ENCODE measurements around the gene MADCAM1. TPM values are rescaled to one million over a fixed set of nuclear protein-coding genes. Genes with fewer than 3 reads are reported as not detected.

Gene MADCAM1
- total RNA-seq, 2 experiments from 2014 or later: 0.15 TPM; not detected in 1

GRCh38 chr19:459724-460511 is 36.4 kb upstream of the MADCAM1 start:
- Mint-ChIP-seq H3K27ac (no peak overlapping the region), H3K9me3 (peaks cover 3% of the 10 kb centered on the region), H3K4me3 (peak overlapping the region; percentile 27), H3K27me3 (peaks cover 19% of the 10 kb centered on the region), H3K4me1 (peaks cover 6% of the 10 kb centered on the region), H3K36me3 (ENCODE audit: low read depth) (no peaks in the 10 kb centered on the region)
- ChIA-PET POLR2A (no interaction called here), CTCF (no interaction called here)
- peak; percentile 7 for DNase-seq

- H3K4me1 Mint-ChIP-seq: peaks cover 6% of the 10 kb centered on the region
- POLR2A ChIA-PET: no interaction called here
- H3K27me3 Mint-ChIP-seq: peaks cover 19% of the 10 kb centered on the region
- H3K4me3 Mint-ChIP-seq: peak within 1 kb of the TSS; percentile 27
- no peak within 1 kb of the TSS for H3K27ac Mint-ChIP-seq
- no peaks in the 10 kb centered on the region for H3K36me3 Mint-ChIP-seq (ENCODE audit: low read depth)
- CTCF ChIA-PET: no interaction called here
- DNase-seq: no peak
- peaks cover 3% of the 10 kb centered on the region for H3K9me3 Mint-ChIP-seq
Observed at GRCh38 chr19:460877-461720, 35.2 kb upstream of the MADCAM1 start, which contains the start of gene SHC2. TSS of gene SHC2 (minus strand) at chr19:461033. CDS start at chr19:460996, 37 bp downstream.

- no peak for DNase-seq
- no peak overlapping the region for H3K27ac Mint-ChIP-seq
- peaks cover 3% of the 10 kb centered on the region for H3K9me3 Mint-ChIP-seq
- peaks cover 6% of the 10 kb centered on the region for H3K4me1 Mint-ChIP-seq
- ChIA-PET POLR2A (no interaction called here), CTCF (interaction anchor here (0.6 kb wide), 1 partner anchor 1796 kb away, joined by 3 read pairs; no protein-coding TSS in a partner anchor)
- no peaks in the 10 kb centered on the region for H3K36me3 Mint-ChIP-seq (ENCODE audit: low read depth)
- H3K4me3 Mint-ChIP-seq: no peak overlapping the region
- peaks cover 19% of the 10 kb centered on the region for H3K27me3 Mint-ChIP-seq
Observed at GRCh38 chr19:461721-462551, 34.4 kb upstream of the MADCAM1 start.

- Mint-ChIP-seq H3K4me1 (peaks cover 6% of the 10 kb centered on the region), H3K4me3 (no peak overlapping the region), H3K9me3 (peaks cover 3% of the 10 kb centered on the region), H3K27ac (no peak overlapping the region), H3K27me3 (peaks cover 19% of the 10 kb centered on the region), H3K36me3 (ENCODE audit: low read depth) (no peaks in the 10 kb centered on the region)
- ChIA-PET CTCF (interaction anchor here (0.6 kb wide), 1 partner anchor 51 kb away, joined by 3 read pairs; no protein-coding TSS in a partner anchor), POLR2A (no interaction called here)
- DNase-seq: no peak
Observed at GRCh38 chr19:463483-464207, 32.6 kb upstream of the MADCAM1 start.

- Mint-ChIP-seq H3K27me3 (peaks cover 19% of the 10 kb centered on the region), H3K4me1 (peaks cover 6% of the 10 kb centered on the region), H3K27ac (no peak overlapping the region), H3K9me3 (peaks cover 3% of the 10 kb centered on the region), H3K4me3 (no peak overlapping the region), H3K36me3 (ENCODE audit: low read depth) (no peaks in the 10 kb centered on the region)
- CTCF ChIA-PET: no interaction called here
- POLR2A ChIA-PET: no interaction called here
- DNase-seq: no peak
Observed at GRCh38 chr19:464208-464545, 32.1 kb upstream of the MADCAM1 start.

- H3K27me3 Mint-ChIP-seq: peaks cover 12% of the 10 kb centered on the region
- H3K9me3 Mint-ChIP-seq: peaks cover 3% of the 10 kb centered on the region
- H3K4me1 Mint-ChIP-seq: peaks cover 2% of the 10 kb centered on the region
- CTCF ChIA-PET: no interaction called here
- no peak overlapping the region for H3K4me3 Mint-ChIP-seq
- H3K36me3 Mint-ChIP-seq (ENCODE audit: low read depth): no peaks in the 10 kb centered on the region
- POLR2A ChIA-PET: no interaction called here
- H3K27ac Mint-ChIP-seq: no peak overlapping the region
- no peak for DNase-seq
Observed at GRCh38 chr19:465056-465816, 31.1 kb upstream of the MADCAM1 start.

- Mint-ChIP-seq H3K27me3 (peaks cover 3% of the 10 kb centered on the region), H3K4me3 (no peak overlapping the region), H3K9me3 (peaks cover 3% of the 10 kb centered on the region), H3K4me1 (no peaks in the 10 kb centered on the region), H3K36me3 (ENCODE audit: low read depth) (no peaks in the 10 kb centered on the region), H3K27ac (no peak overlapping the region)
- no peak for DNase-seq
- CTCF ChIA-PET: no interaction called here
- POLR2A ChIA-PET: no interaction called here
Observed at GRCh38 chr19:467554-467953, 28.7 kb upstream of the MADCAM1 start.

GRCh38 chr19:468587-469256 is 27.6 kb upstream of the MADCAM1 start:
- CTCF ChIA-PET: no interaction called here
- H3K27ac Mint-ChIP-seq: no peak overlapping the region
- peaks cover 3% of the 10 kb centered on the region for H3K9me3 Mint-ChIP-seq
- no peaks in the 10 kb centered on the region for H3K4me1 Mint-ChIP-seq
- H3K36me3 Mint-ChIP-seq (ENCODE audit: low read depth): no peaks in the 10 kb centered on the region
- no peaks in the 10 kb centered on the region for H3K27me3 Mint-ChIP-seq
- POLR2A ChIA-PET: no interaction called here
- no peak overlapping the region for H3K4me3 Mint-ChIP-seq
- no peak for DNase-seq

GRCh38 chr19:469833-470232 is 26.5 kb upstream of the MADCAM1 start:
- no peaks in the 10 kb centered on the region for H3K9me3 Mint-ChIP-seq
- no peaks in the 10 kb centered on the region for H3K36me3 Mint-ChIP-seq (ENCODE audit: low read depth)
- no peak overlapping the region for H3K27ac Mint-ChIP-seq
- DNase-seq: no peak
- no peaks in the 10 kb centered on the region for H3K27me3 Mint-ChIP-seq
- ChIA-PET POLR2A (no interaction called here), CTCF (no interaction called here)
- no peaks in the 10 kb centered on the region for H3K4me1 Mint-ChIP-seq
- H3K4me3 Mint-ChIP-seq: no peak overlapping the region

- CTCF ChIA-PET: no interaction called here
- H3K4me1 Mint-ChIP-seq: no peaks in the 10 kb centered on the region
- POLR2A ChIA-PET: no interaction called here
- no peak overlapping the region for H3K4me3 Mint-ChIP-seq
- H3K27ac Mint-ChIP-seq: no peak overlapping the region
- no peak for DNase-seq
- no peaks in the 10 kb centered on the region for H3K27me3 Mint-ChIP-seq
- no peaks in the 10 kb centered on the region for H3K9me3 Mint-ChIP-seq
- H3K36me3 Mint-ChIP-seq (ENCODE audit: low read depth): no peaks in the 10 kb centered on the region
Observed at GRCh38 chr19:470701-471100, 25.6 kb upstream of the MADCAM1 start.

GRCh38 chr19:472005-472858 is 24.1 kb upstream of the MADCAM1 start:
- ChIA-PET POLR2A (no interaction called here), CTCF (no interaction called here)
- Mint-ChIP-seq H3K27ac (no peak overlapping the region), H3K4me3 (no peak overlapping the region), H3K36me3 (ENCODE audit: low read depth) (no peaks in the 10 kb centered on the region), H3K4me1 (no peaks in the 10 kb centered on the region), H3K27me3 (no peaks in the 10 kb centered on the region), H3K9me3 (no peaks in the 10 kb centered on the region)
- no peak for DNase-seq
